WI38 (cell line): ENCODE measurements around the gene MCFD2.

Experiments
- H3K4me3 ChIP-seq: 2 replicates; pipeline ENCODE4 v1.5.1; 2011; ENCODE audit warnings: low read depth, mild to moderate bottlenecking, control low read depth, low read length
- TF ChIP-seq, protein P1 (sequence below): IDR thresholded peaks from 2 replicates; pipeline ENCODE4 v1.5.1; 2012; ENCODE audit warnings: low read depth, mild to moderate bottlenecking, control low read depth, low read length

The MCFD2 gene

DNA sequence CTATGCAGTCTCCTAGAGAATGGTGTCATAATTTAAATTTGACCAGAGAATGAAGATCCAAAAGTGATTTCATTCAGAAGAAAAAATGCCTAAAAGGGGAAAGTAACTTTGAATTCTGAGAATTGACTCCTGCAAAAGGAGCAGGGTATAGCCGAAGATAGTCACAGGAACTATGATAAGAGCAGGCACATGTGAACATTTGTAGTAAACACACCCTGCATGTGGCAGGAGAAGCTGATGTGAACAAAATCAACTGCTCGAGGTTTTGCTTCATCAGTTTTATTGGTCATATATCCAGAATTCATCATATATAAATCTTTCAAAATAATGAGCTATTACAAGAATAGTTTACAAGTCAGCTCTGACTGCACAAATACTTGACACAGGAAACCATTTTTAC lies 14.0 kb downstream of the MCFD2 start:
- TF ChIP-seq, protein P1, sequence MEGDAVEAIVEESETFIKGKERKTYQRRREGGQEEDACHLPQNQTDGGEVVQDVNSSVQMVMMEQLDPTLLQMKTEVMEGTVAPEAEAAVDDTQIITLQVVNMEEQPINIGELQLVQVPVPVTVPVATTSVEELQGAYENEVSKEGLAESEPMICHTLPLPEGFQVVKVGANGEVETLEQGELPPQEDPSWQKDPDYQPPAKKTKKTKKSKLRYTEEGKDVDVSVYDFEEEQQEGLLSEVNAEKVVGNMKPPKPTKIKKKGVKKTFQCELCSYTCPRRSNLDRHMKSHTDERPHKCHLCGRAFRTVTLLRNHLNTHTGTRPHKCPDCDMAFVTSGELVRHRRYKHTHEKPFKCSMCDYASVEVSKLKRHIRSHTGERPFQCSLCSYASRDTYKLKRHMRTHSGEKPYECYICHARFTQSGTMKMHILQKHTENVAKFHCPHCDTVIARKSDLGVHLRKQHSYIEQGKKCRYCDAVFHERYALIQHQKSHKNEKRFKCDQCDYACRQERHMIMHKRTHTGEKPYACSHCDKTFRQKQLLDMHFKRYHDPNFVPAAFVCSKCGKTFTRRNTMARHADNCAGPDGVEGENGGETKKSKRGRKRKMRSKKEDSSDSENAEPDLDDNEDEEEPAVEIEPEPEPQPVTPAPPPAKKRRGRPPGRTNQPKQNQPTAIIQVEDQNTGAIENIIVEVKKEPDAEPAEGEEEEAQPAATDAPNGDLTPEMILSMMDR: no peak
- no peak overlapping the region for H3K4me3 ChIP-seq

DNA sequence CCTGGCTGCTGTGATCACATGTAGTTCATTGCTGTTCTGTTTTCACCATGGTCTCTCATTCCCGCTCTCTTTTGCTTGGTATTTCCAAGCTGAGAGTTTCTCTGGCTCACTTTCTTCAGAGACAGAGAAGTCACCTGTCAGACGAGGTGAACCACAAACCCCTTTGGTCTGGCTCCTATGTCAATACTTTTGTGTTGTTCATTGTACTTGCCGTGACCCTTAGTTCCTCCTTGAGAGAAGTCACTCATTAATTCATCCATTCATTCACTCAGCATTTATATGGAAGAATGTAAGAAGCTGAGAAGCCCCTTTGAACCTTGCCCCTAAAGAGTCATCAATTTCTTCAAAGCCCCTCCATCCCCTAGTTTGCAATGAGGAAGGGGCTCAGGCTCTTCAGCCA lies 15.2 kb downstream of the MCFD2 start:
- TF ChIP-seq, protein P1: no peak
- no peak overlapping the region for H3K4me3 ChIP-seq

DNA sequence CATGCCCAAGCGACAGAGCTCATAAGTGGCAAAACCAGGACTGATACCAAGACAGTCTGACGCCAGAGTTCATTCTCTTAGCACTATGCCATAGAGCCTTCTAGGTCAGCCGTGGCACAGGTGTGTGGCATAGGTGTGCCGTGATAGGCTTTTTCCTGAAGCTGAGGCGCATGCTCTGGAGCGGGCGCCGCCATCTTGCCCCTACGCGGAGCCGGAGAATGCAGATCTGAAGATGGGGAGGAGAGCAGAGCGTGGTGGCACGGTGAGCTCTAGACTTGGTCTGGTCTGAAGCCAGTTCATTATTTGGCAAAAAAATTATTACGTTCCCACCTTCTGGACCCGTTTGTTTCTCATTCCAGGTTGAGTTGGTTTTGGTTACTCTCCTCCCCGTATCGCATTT lies 16.6 kb downstream of the MCFD2 start:
- H3K4me3 ChIP-seq: no peak overlapping the region
- TF ChIP-seq, protein P1: no peak

DNA sequence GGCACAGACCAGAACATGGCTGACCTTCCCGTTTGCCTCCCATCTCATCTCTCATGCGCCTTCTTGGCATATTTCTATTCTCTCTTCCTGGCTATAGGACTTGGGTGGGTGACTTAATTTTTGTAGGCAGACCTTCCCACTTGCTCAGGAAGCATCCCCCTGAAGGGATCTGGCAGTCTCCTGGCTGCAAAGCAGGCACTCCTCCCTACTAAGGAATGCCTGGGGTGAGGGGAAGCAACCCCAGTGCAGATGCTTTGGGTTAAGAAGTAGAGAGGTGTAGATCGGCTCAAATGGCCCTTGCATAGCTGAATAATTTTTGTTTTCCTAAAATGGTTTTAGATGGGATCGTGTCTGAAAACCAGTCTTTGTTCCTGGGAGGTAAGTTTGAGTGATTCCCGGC lies 17.6 kb downstream of the MCFD2 start:
- TF ChIP-seq, protein P1: no peak
- no peak overlapping the region for H3K4me3 ChIP-seq

DNA sequence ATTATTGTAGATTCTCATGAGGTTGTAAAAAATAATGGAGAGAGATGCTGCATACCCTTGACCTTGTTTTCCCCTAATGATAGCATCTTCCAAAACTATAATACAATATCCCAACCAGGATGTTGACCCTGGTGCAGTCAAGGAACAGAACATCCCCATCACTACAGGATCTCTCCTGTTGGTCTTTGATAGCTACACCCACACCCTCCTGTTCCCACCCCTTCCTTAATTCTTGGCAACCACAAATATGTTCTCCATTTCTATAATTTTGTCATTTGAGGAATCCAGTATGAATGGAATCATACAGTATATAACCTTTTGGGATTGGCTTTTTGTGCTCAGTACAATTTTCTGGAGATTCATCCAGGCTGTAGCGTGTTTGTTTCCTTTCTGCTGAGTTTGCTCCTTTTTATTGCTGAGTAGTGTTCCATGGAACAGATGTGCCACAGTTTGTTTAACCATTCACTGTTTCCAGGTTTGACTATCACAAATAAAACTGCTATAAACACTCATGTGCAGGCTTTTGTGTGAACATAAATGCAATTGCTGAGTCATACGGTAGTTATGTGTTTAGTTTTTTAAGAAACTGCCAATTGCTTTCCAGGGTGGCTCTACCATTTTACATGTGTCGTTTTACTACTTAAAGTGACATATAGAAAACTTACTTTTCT lies 22.2 kb downstream of the MCFD2 start:
- H3K4me3 ChIP-seq: no peak overlapping the region
- TF ChIP-seq, protein P1: no peak

DNA sequence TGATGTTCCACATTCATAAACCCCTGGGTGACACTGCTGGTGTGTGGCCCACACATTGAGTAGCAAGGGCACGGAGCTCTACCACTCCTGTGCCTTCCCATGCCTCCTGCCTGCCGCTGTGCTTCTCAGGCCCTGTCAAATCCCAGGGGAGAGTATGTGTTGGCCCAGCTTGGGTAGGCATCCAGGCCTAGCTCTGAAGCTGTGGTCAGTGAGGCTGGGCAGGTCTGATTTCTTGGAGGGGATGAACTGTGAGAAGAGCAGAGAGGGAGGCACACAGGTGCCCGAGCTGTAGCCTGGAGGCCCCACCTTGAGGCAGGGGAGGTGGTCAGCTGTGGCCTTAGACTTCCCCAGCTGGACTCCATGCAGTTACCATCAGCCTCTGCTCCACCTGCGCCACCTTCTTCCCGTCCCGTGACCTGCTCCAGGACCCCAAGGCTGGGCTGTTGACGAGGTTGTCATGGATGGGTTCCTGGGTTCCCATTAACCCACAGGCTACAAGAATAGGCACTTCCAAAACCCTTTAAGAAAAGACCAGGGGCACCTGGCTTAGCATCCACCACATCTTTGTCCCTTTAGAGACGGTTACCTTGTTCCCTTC lies 23.6 kb downstream of the MCFD2 start:
- TF ChIP-seq, protein P1: no peak
- no peak overlapping the region for H3K4me3 ChIP-seq

DNA sequence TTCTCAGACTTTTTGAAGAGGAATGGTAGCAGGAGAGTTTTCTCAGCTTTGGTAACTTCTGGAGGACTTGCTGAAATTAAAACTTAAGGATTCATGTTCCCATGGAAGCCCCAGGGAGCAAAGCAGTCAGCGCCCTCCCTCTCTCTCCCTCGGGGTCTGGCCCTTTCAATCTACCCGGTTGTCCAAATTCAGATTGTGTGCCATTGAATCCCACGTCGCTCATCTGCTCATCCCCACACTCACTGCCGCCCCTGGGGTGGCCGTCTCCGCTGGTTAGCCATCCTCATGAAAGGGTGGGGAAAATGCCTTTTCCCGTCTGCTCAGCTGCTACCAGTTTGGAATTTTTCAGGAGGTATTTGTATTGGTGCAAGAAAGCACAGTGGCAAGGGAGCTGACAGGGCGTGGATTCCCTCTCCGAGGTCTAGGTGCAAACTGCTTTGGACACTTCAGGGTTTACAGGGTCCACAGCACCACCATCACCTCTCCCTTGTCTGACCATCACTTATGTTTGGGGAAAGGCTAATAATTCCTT lies 27.1 kb downstream of the MCFD2 start:
- no peak overlapping the region for H3K4me3 ChIP-seq
- TF ChIP-seq, protein P1: no peak
